Neural crest cell (in vitro differentiated cells): ENCODE measurements around the gene DVL3. TPM values are rescaled to one million over a fixed set of nuclear protein-coding genes. Genes with fewer than 3 reads are reported as not detected.
A peak's percentile ranks its signal among the peaks of the same experiment; 100 is the strongest.
"Not testable (repeated sequence)": the region's sequence is repeated elsewhere in the genome, so short reads cannot be mapped to it uniquely, and the experiment has no call there.

Experiments used
- DNase-seq: peaks from one replicate; pipeline ENCODE4 v3.0.0; 2021; ENCODE audit warnings: low read depth, mixed read lengths, low spot score
- H3K27ac Mint-ChIP-seq: one replicate; pipeline ENCODE4 v1.8.0; 2021; ENCODE audit warnings: mild to moderate bottlenecking, mixed read lengths; ENCODE audit not compliant: unreplicated experiment
- H3K27me3 Mint-ChIP-seq: 2 replicates; pipeline ENCODE4 v1.8.0; 2021; ENCODE audit warnings: low read depth, mild to moderate bottlenecking, mixed read lengths
- H3K36me3 Mint-ChIP-seq: 2 replicates; pipeline ENCODE4 v1.8.0; 2021; ENCODE audit warnings: low read depth, mild to moderate bottlenecking, mixed read lengths
- H3K4me1 Mint-ChIP-seq: 2 replicates; pipeline ENCODE4 v1.8.0; 2021; ENCODE audit warnings: mixed read lengths
- H3K4me3 Mint-ChIP-seq: one replicate; pipeline ENCODE4 v1.8.0; 2021; ENCODE audit warnings: mild to moderate bottlenecking, mixed read lengths
- H3K9me3 Mint-ChIP-seq: 2 replicates; pipeline ENCODE4 v1.8.0; 2021; ENCODE audit warnings: mixed read lengths
- CTCF ChIP-seq: fragments of 200-600 bp; sonication (generic); conservative IDR thresholded peaks from 2 replicates; pipeline ENCODE4 v1.5.0; 2021; ENCODE audit warnings: antibody characterized with exemption, mild to moderate bottlenecking
- total RNA-seq: library from RNA; stranded (reverse); gene quantifications from 2 replicates; pipeline ENCODE4 v1.2.1, GENCODE V29; 2021

The DVL3 gene
- total RNA-seq, 1 donor from 2014 or later: 93.8 TPM

- H3K36me3 Mint-ChIP-seq: peaks cover 3% of the 10 kb centered on the region
- H3K4me1 Mint-ChIP-seq: peaks cover 47% of the 10 kb centered on the region
- H3K9me3 Mint-ChIP-seq: no peaks in the 10 kb centered on the region
- H3K4me3 Mint-ChIP-seq: peak overlapping the region; percentile 93
- no peak for TF ChIP-seq CTCF
- no peaks in the 10 kb centered on the region for H3K27me3 Mint-ChIP-seq
- no peak for DNase-seq
- H3K27ac Mint-ChIP-seq: peak overlapping the region; percentile 90
Measured at GRCh38 chr3:184157206-184157605, 2.0 kb downstream of the DVL3 start.

- no peak for TF ChIP-seq CTCF
- H3K4me3 Mint-ChIP-seq: no peak overlapping the region
Measured at GRCh38 chr3:184158404-184158803, 3.2 kb downstream of the DVL3 start.

GRCh38 chr3:184160456-184160855 lies 5.3 kb downstream of the DVL3 start:
- no peak for TF ChIP-seq CTCF
- Mint-ChIP-seq H3K27ac (no peak overlapping the region), H3K4me1 (peaks cover 25% of the 10 kb centered on the region), H3K4me3 (peak overlapping the region; percentile 51), H3K9me3 (no peaks in the 10 kb centered on the region), H3K27me3 (no peaks in the 10 kb centered on the region), H3K36me3 (peaks cover 3% of the 10 kb centered on the region)
- no peak for DNase-seq

More at GRCh38 chr3:184158404-184158803, 3.2 kb downstream of the DVL3 start:
- Mint-ChIP-seq H3K4me1 (peaks cover 39% of the 10 kb centered on the region), H3K27me3 (no peaks in the 10 kb centered on the region), H3K36me3 (peaks cover 3% of the 10 kb centered on the region), H3K27ac (no peak overlapping the region), H3K9me3 (no peaks in the 10 kb centered on the region)
- no peak for DNase-seq

- not testable (repeated sequence) for H3K27me3 Mint-ChIP-seq, DNase-seq, H3K27ac Mint-ChIP-seq, H3K9me3 Mint-ChIP-seq, H3K4me3 Mint-ChIP-seq, H3K36me3 Mint-ChIP-seq
- peaks cover 15% of the 10 kb centered on the region for H3K4me1 Mint-ChIP-seq
Measured at GRCh38 chr3:184162571-184163070, 7.4 kb downstream of the DVL3 start.

- Mint-ChIP-seq H3K27ac (no peak overlapping the region), H3K4me3 (no peak overlapping the region), H3K36me3 (peaks cover 6% of the 10 kb centered on the region), H3K4me1 (peaks cover 6% of the 10 kb centered on the region), H3K27me3 (no peaks in the 10 kb centered on the region), H3K9me3 (no peaks in the 10 kb centered on the region)
- no peak for TF ChIP-seq CTCF
- no peak for DNase-seq
Measured at GRCh38 chr3:184164648-184165330, 9.6 kb downstream of the DVL3 start.

- no peak overlapping the region for H3K27ac Mint-ChIP-seq
- peaks cover 6% of the 10 kb centered on the region for H3K4me1 Mint-ChIP-seq
- H3K9me3 Mint-ChIP-seq: no peaks in the 10 kb centered on the region
- no peak for TF ChIP-seq CTCF
- no peak for DNase-seq
- H3K4me3 Mint-ChIP-seq: no peak overlapping the region
- peaks cover 6% of the 10 kb centered on the region for H3K36me3 Mint-ChIP-seq
- no peaks in the 10 kb centered on the region for H3K27me3 Mint-ChIP-seq
Measured at GRCh38 chr3:184165543-184165942, 10.4 kb downstream of the DVL3 start.
